ENCODE data around the gene LEMD3. TPM values are rescaled to one million over a fixed set of nuclear protein-coding genes. Genes with fewer than 3 reads are reported as not detected.

LEMD3 gene
- total RNA-seq, 1 donor from 2014 or later, result 31.9 TPM

- TF ChIP-seq, protein P1, sequence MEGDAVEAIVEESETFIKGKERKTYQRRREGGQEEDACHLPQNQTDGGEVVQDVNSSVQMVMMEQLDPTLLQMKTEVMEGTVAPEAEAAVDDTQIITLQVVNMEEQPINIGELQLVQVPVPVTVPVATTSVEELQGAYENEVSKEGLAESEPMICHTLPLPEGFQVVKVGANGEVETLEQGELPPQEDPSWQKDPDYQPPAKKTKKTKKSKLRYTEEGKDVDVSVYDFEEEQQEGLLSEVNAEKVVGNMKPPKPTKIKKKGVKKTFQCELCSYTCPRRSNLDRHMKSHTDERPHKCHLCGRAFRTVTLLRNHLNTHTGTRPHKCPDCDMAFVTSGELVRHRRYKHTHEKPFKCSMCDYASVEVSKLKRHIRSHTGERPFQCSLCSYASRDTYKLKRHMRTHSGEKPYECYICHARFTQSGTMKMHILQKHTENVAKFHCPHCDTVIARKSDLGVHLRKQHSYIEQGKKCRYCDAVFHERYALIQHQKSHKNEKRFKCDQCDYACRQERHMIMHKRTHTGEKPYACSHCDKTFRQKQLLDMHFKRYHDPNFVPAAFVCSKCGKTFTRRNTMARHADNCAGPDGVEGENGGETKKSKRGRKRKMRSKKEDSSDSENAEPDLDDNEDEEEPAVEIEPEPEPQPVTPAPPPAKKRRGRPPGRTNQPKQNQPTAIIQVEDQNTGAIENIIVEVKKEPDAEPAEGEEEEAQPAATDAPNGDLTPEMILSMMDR (IDR thresholded peaks at IDR 0.05), result no peak
- no peak for ATAC-seq
- DNase-seq, result no peak
- Histone ChIP-seq H3K27ac (no peak overlapping the region), H3K4me1 (peaks cover 7% of the 10 kb centered on the region), H3K36me3 (no peaks in the 10 kb centered on the region), H3K9me3 (no peaks in the 10 kb centered on the region), H3K4me3 (no peak overlapping the region), H3K27me3 (ENCODE audit: low read depth) (no peaks in the 10 kb centered on the region)
- intact Hi-C loops (cut with DNase I), result no loop called here
These were observed 105.4 kb downstream of the LEMD3 start for GRCh38 chr12:65274602-65275272.

GRCh38 chr12:65275627-65276026, 106.2 kb downstream of the LEMD3 start:
- H3K27me3 ChIP-seq (ENCODE audit: low read depth), result no peaks in the 10 kb centered on the region
- H3K9me3 ChIP-seq, result no peaks in the 10 kb centered on the region
- DNase-seq (no peak), ATAC-seq (no peak)
- intact Hi-C loops (cut with DNase I), result no loop called here
- H3K27ac ChIP-seq, result no peak overlapping the region
- H3K36me3 ChIP-seq, result no peaks in the 10 kb centered on the region
- no peak overlapping the region for H3K4me3 ChIP-seq
- TF ChIP-seq, protein P1 (IDR thresholded peaks at IDR 0.05), result no peak
- H3K4me1 ChIP-seq, result peaks cover 14% of the 10 kb centered on the region

- Histone ChIP-seq H3K4me3 (no peak overlapping the region), H3K27me3 (ENCODE audit: low read depth) (no peaks in the 10 kb centered on the region), H3K27ac (no peak overlapping the region), H3K4me1 (peaks cover 14% of the 10 kb centered on the region), H3K36me3 (no peaks in the 10 kb centered on the region), H3K9me3 (no peaks in the 10 kb centered on the region)
- DNase-seq (no peak), ATAC-seq (no peak)
- TF ChIP-seq, protein P1 (IDR thresholded peaks at IDR 0.05), result no peak
- intact Hi-C loops (cut with DNase I), result no loop called here
These were observed 107.6 kb downstream of the LEMD3 start for GRCh38 chr12:65276916-65277530.

- no peaks in the 10 kb centered on the region for H3K27me3 ChIP-seq (ENCODE audit: low read depth)
- DNase-seq (no peak), ATAC-seq (peak in 1 of 2 donors; percentile 5)
- H3K4me1 ChIP-seq, result peaks cover 14% of the 10 kb centered on the region
- no peaks in the 10 kb centered on the region for H3K36me3 ChIP-seq
- peak overlapping the region; percentile 86 for H3K4me3 ChIP-seq
- TF ChIP-seq, protein P1 (IDR thresholded peaks at IDR 0.05), result no peak
- no peaks in the 10 kb centered on the region for H3K9me3 ChIP-seq
- intact Hi-C loops (cut with DNase I), result no loop called here
- peak overlapping the region; percentile 86 for H3K27ac ChIP-seq
These were observed 108.7 kb downstream of the LEMD3 start for GRCh38 chr12:65277994-65278575.

- H3K27ac ChIP-seq, result peak within 1 kb of the TSS; percentile 86
- no peaks in the 10 kb centered on the region for H3K27me3 ChIP-seq (ENCODE audit: low read depth)
- H3K9me3 ChIP-seq, result no peaks in the 10 kb centered on the region
- TF ChIP-seq, protein P1 (IDR thresholded peaks at IDR 0.05), result peak; percentile 10
- H3K4me1 ChIP-seq, result peaks cover 14% of the 10 kb centered on the region
- H3K36me3 ChIP-seq, result no peaks in the 10 kb centered on the region
- intact Hi-C loops (cut with DNase I), result no loop called here
- DNase-seq (peak; percentile 75), ATAC-seq (peak; percentile 93 to 96)
- H3K4me3 ChIP-seq, result peak within 1 kb of the TSS; percentile 86
These were observed 109.4 kb downstream of the LEMD3 start, which contains the start of gene MSRB3 for GRCh38 chr12:65278576-65279368. Gene MSRB3 (plus strand): TSS chr12:65278683. CDS start chr12:65308580, 29,897 bp downstream.
